GM18517 (cell line): ENCODE data around the gene PARP3.
A peak's percentile ranks its signal among the peaks of the same experiment; 100 is the strongest.

ENCODE experiments used
- ATAC-seq: cut with Tn5 transposase; IDR thresholded peaks from one replicate; pipeline ENCODE4 v1.9.1; 2021; ENCODE audit warnings: mild to moderate bottlenecking, moderate library complexity; ENCODE audit not compliant: unreplicated experiment

The PARP3 gene

DNA sequence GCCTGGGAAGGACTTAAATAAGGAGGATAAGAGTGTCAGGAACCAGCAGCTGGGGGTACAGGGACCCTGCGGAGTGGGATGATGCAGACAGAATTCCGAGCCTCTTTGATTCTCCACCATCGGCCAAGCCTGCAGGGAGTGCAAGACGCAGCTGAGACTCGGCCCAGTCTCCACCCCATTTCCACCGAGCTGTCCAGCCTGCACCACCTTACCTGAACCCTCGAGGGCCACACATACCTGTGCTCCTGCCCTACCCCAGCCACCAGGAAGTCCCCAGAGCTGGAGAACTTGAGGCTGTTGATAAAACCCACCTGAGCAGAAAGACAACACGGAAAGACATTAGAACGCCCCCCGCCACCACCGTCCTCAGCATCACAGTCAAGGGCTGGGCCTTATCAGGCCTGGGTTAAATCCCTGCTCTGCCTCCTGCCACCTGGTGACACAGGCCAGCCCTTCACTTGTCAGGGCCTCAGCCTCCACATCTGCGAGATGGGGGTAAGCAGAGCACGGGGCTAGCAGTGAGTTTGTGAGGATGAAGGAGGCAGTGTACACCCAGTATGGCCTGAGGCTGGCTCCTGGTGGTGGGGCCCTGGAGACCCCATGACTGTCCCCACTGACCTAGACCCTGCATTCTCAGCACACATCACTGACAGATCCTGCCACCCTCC is 8.6 kb upstream of the PARP3 start:
- no peak for ATAC-seq

GRCh38 chr3:51934139-51934850 is 7.9 kb upstream of the PARP3 start:
- ATAC-seq: no peak

- ATAC-seq: no peak
These were observed 6.9 kb upstream of the PARP3 start for GRCh38 chr3:51934991-51935885.

DNA sequence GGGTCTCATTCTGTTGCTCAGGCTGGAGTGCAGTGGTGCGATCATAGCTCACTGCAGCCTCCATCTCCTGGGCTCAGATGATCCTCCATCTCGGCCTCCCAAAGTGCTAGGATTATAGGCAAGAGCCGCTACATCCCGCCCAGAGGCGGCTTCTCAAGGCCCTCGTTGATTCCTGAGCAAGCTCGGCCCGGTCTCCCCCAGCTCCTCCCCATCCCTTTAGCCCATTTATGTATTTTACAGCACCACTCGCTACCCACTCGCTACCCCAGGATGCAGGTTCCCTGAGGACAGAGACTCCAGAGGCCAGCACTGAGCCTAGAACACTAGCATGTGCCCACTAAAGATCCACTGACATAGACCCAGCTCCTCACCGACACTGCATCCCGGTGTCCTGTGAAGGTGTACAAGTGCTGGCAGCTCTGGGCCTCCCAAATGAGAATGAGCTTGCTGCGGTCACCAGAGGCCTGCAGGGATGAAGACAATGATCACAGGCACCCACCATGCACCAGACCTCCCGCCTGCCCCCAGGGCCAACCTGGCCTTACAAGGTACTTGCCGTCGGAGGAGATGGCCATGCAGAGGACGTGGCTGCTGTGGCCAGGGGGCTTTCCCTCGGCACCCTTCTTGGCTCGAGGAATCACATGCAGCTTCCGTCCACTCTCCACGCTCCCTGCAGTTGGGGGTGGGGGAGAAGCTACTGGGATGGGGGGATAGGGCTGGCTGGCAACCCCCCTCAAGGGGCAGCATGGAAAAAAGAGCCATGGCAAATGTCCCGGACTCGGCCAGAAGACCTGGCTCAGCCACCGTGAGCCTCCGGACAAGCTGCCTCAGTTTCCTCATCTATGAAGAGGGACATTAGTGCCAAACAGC is 6.0 kb upstream of the PARP3 start:
- ATAC-seq: no peak

GRCh38 chr3:51937014-51937413 is 5.1 kb upstream of the PARP3 start:
- no peak for ATAC-seq

GRCh38 chr3:51937611-51938450 is 4.3 kb upstream of the PARP3 start:
- no peak for ATAC-seq

- no peak for ATAC-seq
These were observed 3.3 kb upstream of the PARP3 start for GRCh38 chr3:51938780-51939425.

DNA sequence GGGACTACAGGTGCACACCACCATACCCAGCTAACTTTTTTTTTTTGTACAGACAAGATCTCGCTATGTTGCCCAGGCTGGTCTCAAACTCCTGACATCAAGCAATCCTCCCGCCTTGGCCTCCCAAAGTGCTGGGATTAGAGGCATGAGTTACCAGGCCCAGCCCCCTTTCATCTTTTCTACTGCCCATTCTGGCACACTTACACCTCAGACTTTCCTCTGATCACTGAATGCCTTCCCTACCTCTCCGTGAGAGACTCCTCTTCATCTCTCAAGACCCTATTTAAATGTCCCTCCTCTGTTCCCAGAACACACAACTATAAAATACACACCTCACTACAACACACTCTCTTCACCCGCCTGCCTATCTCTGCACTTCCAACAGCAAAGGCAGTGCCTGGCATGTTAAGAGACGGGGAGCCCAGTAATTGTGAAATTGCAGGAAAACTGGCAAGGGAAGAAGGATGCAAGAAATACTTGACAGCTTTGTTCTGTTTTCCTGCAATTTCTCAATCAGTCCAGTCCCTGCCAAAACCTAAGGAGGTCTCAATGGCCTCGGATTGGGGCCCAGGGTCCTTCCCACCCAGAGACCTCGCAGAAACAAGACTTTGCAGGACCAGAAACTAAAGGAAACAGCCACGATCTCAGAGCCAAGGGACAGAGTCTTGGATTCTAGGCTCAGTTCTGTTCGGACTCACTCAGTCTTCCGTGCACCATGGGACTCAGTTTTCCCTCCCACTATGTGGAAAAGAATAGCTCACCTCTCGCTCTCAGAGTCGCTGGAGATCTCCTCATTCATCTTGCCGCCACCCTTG is 1.3 kb upstream of the PARP3 start:
- ATAC-seq: no peak

DNA sequence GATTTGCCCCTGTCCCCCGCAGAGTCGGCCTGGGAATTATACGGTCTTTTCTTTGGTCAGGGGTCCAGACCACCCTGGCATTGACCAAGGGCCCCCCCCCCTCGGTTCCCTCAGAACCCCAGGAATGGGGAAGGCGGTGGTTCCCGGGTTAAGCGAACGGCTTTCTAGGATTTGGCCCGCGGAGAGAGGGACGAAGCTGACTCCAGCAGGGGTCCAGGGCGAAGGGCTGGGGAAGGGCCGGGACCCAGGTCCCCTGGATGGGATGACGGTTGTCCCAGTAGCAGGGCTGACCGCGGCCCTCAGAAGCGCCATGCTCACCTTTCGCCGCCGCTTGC is 733 bp upstream of the PARP3 start:
- ATAC-seq: peak; percentile 14

DNA sequence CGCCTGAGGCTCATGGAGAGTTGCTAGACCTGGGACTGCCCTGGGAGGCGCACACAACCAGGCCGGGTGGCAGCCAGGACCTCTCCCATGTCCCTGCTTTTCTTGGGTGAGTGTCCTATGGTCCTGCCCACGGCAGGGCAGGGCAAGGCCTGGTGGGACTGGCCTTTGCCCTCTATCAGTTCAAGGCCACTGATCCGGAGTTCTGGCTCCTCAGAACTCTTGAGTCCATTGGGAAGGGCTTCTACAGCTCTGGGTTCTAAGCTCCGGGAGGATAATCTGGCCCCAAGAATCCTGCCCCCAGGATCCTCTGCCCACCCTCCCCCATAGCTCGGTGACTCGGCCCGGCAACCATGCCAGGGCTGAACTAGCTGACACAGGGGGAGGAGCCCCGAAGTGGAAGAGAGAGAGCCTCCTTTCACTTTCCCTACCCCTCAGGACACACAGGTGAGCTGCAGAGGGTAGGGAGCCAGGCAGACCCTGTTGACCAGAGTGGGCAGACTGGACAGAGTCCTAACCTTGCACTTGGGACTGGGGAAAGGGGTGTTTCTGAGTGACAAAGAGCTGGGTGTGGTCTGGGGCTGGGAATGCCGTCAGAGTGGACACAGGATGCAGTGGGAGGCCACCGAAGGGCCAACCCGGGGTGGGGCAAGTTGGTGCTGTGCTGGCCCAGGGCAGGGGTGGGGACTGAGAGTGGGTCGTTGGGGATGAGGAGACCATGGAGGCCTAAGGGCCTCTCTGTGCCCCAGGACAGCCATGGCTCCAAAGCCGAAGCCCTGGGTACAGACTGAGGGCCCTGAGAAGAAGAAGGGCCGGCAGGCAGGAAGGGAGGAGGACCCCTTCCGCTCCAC is 664 bp downstream of the PARP3 start:
- no peak for ATAC-seq

DNA sequence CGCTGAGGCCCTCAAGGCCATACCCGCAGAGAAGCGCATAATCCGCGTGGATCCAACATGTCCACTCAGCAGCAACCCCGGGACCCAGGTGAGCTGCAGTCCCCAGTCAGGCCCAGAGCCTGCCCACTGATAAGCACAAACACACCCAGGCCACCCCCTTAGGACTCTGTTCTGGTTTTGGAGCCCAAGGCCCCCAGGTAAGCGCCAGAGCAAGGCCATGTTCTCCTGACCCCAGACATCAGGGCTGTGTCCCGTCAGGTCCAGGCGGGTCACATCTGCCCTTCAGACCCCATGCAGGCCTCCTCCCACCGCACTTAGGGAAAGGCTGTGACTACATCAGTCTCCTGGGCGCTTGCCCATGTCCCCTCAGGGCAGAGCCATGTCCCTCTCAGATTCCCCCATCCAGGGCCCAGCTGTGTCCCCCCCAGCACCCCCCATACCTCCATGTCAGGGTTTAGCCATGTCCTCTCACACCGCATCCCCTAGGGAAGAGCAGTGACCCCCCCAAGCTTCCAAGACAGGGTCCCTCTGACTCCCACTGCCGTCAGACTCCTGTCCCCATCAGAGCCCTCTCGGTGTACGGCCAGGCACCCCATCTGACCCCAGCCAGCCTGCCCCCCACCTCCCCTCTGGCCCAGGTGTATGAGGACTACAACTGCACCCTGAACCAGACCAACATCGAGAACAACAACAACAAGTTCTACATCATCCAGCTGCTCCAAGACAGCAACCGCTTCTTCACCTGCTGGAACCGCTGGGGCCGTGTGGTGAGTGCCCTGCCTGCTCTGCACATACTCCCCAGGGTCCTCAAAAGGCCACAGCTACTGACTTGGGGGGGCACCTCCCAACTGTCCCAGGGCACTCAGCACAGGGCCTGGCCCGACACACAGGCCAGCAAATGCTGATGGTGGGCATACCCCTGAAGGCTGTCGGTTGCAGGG is 1.6 kb downstream of the PARP3 start:
- no peak for ATAC-seq

- no peak for ATAC-seq
These were observed 2.4 kb downstream of the PARP3 start for GRCh38 chr3:51944451-51945021.

GRCh38 chr3:51945031-51945840 is 3.1 kb downstream of the PARP3 start:
- no peak for ATAC-seq

GRCh38 chr3:51945926-51946705 is 4.0 kb downstream of the PARP3 start:
- no peak for ATAC-seq

- no peak for ATAC-seq
These were observed 4.6 kb downstream of the PARP3 start for GRCh38 chr3:51946796-51947195.
